IMR-90 (cell line): ENCODE measurements around the gene KRT72. TPM values are rescaled to one million over a fixed set of nuclear protein-coding genes. Genes with fewer than 3 reads are reported as not detected.

ENCODE experiments used
- ATAC-seq: fragments of 200-7000 bp; cut with Tn5 transposase; 2 replicates; pipeline ENCODE4 v1.9.1; 2020; ENCODE audit warnings: low read depth, mild to moderate bottlenecking, moderate library complexity
- BruUV-seq: library from RNA; stranded (reverse); fragments of 400-500 nt; replicated peaks from 2 replicates; lab custom pipeline; 2021; lab: Mats Ljungman, UMichigan
- CTCF ChIA-PET: fragments of 300-600 bp; formaldehyde crosslinking; extraction: SDS; loops from one replicate; lab custom pipeline; 2021; ENCODE audit warnings: antibody characterized with exemption; lab: Yijun Ruan, JAX
- POLR2A ChIA-PET: fragments of 300-600 bp; sonication (Branson Sonifier 250); formaldehyde crosslinking; loops from one replicate; lab custom pipeline; 2022; ENCODE audit warnings: antibody characterized with exemption; ENCODE audit not compliant: unreplicated experiment; lab: Charles Lee
- DNase-seq: peaks from one replicate; pipeline ENCODE4 v3.0.0; 2013
- H2AFZ ChIP-seq: replicated peaks from 2 replicates; pipeline ENCODE3; 2013; ENCODE audit warnings: low read length, mild to moderate bottlenecking; ENCODE audit not compliant: poor library complexity
- H2AK5ac ChIP-seq: 2 replicates; pipeline ENCODE4 v1.6.1; 2013; ENCODE audit warnings: low read depth, low read length, inconsistent platforms
- H2AK9ac ChIP-seq: replicated peaks from 2 replicates; pipeline ENCODE3; 2013; ENCODE audit warnings: mild to moderate bottlenecking, low read depth, low read length, moderate library complexity; ENCODE audit not compliant: poor library complexity
- H2BK120ac ChIP-seq: 2 replicates; pipeline ENCODE4 v1.6.1; 2013; ENCODE audit warnings: low read depth, low read length, inconsistent platforms
- H2BK15ac ChIP-seq: 3 replicates; pipeline ENCODE4 v1.6.1; 2013; ENCODE audit warnings: low read depth, low read length, inconsistent platforms
- H2BK20ac ChIP-seq: 2 replicates; pipeline ENCODE4 v1.6.1; 2013; ENCODE audit warnings: low read depth, mild to moderate bottlenecking, inconsistent platforms, low read length, moderate library complexity
- H2BK5ac ChIP-seq: 2 replicates; pipeline ENCODE4 v1.6.1; 2013; ENCODE audit warnings: mild to moderate bottlenecking, low read depth, low read length, inconsistent platforms; ENCODE audit not compliant: poor library complexity, severe bottlenecking
- H3K14ac ChIP-seq: replicated peaks from 2 replicates; pipeline ENCODE4 v1.6.1; 2013; ENCODE audit warnings: low read depth, low read length, inconsistent platforms
- H3K18ac ChIP-seq: 2 replicates; pipeline ENCODE4 v1.6.1; 2013; ENCODE audit warnings: low read depth, low read length, control low read depth
- H3K23ac ChIP-seq: 2 replicates; pipeline ENCODE4 v1.6.1; 2013; ENCODE audit warnings: low read depth, low read length, inconsistent platforms
- H3K27ac ChIP-seq: 2 replicates; pipeline ENCODE4 v1.5.1; 2013; ENCODE audit warnings: mild to moderate bottlenecking, control low read depth, low read length; ENCODE audit not compliant: insufficient read depth
- H3K27me3 ChIP-seq: 2 replicates; pipeline ENCODE4 v1.6.1; 2013; ENCODE audit warnings: low read length; ENCODE audit not compliant: control insufficient read depth, insufficient read depth
- H3K36me3 ChIP-seq: 2 replicates; pipeline ENCODE4 v1.6.1; 2013; ENCODE audit warnings: low read length, mixed read lengths; ENCODE audit not compliant: control insufficient read depth, insufficient read depth
- H3K4ac ChIP-seq: 2 replicates; pipeline ENCODE4 v1.6.1; 2013; ENCODE audit warnings: low read depth, low read length, inconsistent platforms
- H3K4me1 ChIP-seq: 2 replicates; pipeline ENCODE4 v1.6.1; 2013; ENCODE audit warnings: low read length, mixed read lengths; ENCODE audit not compliant: control insufficient read depth, insufficient read depth
- H3K4me2 ChIP-seq: 2 replicates; pipeline ENCODE4 v1.6.1; 2013; ENCODE audit warnings: low read depth, mild to moderate bottlenecking, control low read depth, low read length, moderate library complexity
- H3K4me3 ChIP-seq: 2 replicates; pipeline ENCODE4 v1.5.1; 2013; ENCODE audit warnings: low read depth, mild to moderate bottlenecking, control low read depth, low read length, moderate library complexity; ENCODE audit not compliant: insufficient read depth
- H3K56ac ChIP-seq: 2 replicates; pipeline ENCODE4 v1.6.1; 2013; ENCODE audit warnings: low read length, inconsistent platforms; ENCODE audit not compliant: insufficient read depth; ENCODE audit errors: extremely low read depth
- H3K79me1 ChIP-seq, 2 experiments: 2 replicates each; pipeline ENCODE4 v1.6.1; 2013; ENCODE audit warnings: low read length in 2 of 2, inconsistent platforms in 1 of 2, low read depth in 1 of 2
- H3K9ac ChIP-seq: 2 replicates; pipeline ENCODE4 v1.6.1; 2013; ENCODE audit warnings: low read depth, low read length, control low read depth
- H3K9me1 ChIP-seq: 2 replicates; pipeline ENCODE4 v1.6.1; 2013; ENCODE audit warnings: low read length, inconsistent platforms; ENCODE audit not compliant: insufficient read depth
- H3K9me3 ChIP-seq: 2 replicates; pipeline ENCODE4 v1.6.1; 2013; ENCODE audit warnings: low read length; ENCODE audit not compliant: control insufficient read depth, insufficient read depth
- H4K20me1 ChIP-seq: 2 replicates; pipeline ENCODE4 v1.6.1; 2013; ENCODE audit warnings: low read length, inconsistent platforms; ENCODE audit not compliant: insufficient read depth
- H4K5ac ChIP-seq: 2 replicates; pipeline ENCODE4 v1.6.1; 2013; ENCODE audit warnings: mild to moderate bottlenecking, low read depth, low read length, control low read depth
- H4K8ac ChIP-seq, 2 experiments: 2 replicates each; pipeline ENCODE4 v1.6.1; 2013; ENCODE audit warnings: low read depth in 2 of 2, low read length in 2 of 2, control low read depth in 1 of 2, inconsistent platforms in 1 of 2
- H4K91ac ChIP-seq: 2 replicates; pipeline ENCODE4 v1.6.1; 2013; ENCODE audit warnings: low read depth, low read length, inconsistent platforms; ENCODE audit not compliant: insufficient read depth
- MAZ ChIP-seq: IDR thresholded peaks from 2 replicates; pipeline ENCODE4 v1.6.1; 2012; ENCODE audit warnings: low read depth, mild to moderate bottlenecking, low read length, improper control_type of control experiment, moderate library complexity, borderline replicate concordance
- POLR2A ChIP-seq: IDR thresholded peaks from 2 replicates; pipeline ENCODE4 v1.6.1; 2012; ENCODE audit warnings: mild to moderate bottlenecking, low read depth, low read length
- USF2 ChIP-seq: fragments of 150-350 bp; IDR thresholded peaks from 2 replicates; pipeline ENCODE4 v1.6.1; 2017; ENCODE audit warnings: mild to moderate bottlenecking, antibody characterized with exemption, low read length, low read depth
- WGBS, 2 experiments: methylation state at CpG; one replicate each; pipeline versions ENCODE4 v1.1.5 to v1.1.7; 2013; ENCODE audit warnings: missing lambda C conversion rate in 2 of 2; ENCODE audit not compliant: insufficient read length in 1 of 2; ENCODE audit errors: extremely low coverage in 2 of 2; 5-methylcytosine and 5-hydroxymethylcytosine counted together
- dilution Hi-C: fragments of 300-500 bp; cut with HindIII; formaldehyde crosslinking; loops from one replicate; pipeline ENCODE4 v1.14.3; 2018; ENCODE audit warnings: low sequenced_read_pairs; ENCODE audit not compliant: unreplicated experiment
- in situ Hi-C: fragments of 300-500 bp; cut with MboI; formaldehyde crosslinking; loops from 3 replicates; pipeline ENCODE4 v1.14.3; 2019; ENCODE audit warnings: low sequenced_read_pairs, inconsistent platforms, mixed read lengths
- intact Hi-C: fragments of 100-400 bp; cut with micrococcal nuclease; formaldehyde crosslinking; loops from 2 replicates; pipeline ENCODE4 v1.10.0; 2022
- polyA plus RNA-seq, 3 experiments: library from polyadenylated mRNA; depleted of rRNA; stranded (reverse); fragments of >200 nt; gene quantifications; 2 replicates each; pipeline ENCODE4 v1.2.3, GENCODE V29; 2012; ENCODE audit warnings: low replicate concordance in 1 of 3
- total RNA-seq: library from RNA; depleted of rRNA; stranded (reverse); fragments of >200 nt; gene quantifications from 2 replicates; pipeline ENCODE4 v1.2.3, GENCODE V29; 2012
- TF ChIP-seq, protein P1 (sequence below): conservative IDR thresholded peaks from 2 replicates; pipeline ENCODE4 v1.5.1; 2012; ENCODE audit warnings: mild to moderate bottlenecking, low read depth, low read length, improper control_type of control experiment

KRT72 gene
- total and polyA plus RNA-seq, 2 of the 4 experiments (the other 2 are of a cell fraction): not detected

GRCh38 chr12:52613384-52614030, 12.2 kb upstream of the KRT72 start:
- dilution Hi-C loops: no loop called here
- CTCF ChIA-PET: no interaction called here

More at GRCh38 chr12:52613384-52614030, 12.2 kb upstream of the KRT72 start:
- H3K18ac ChIP-seq: no peak overlapping the region
- H3K27me3 ChIP-seq: peaks cover 37% of the 10 kb centered on the region
- TF ChIP-seq MAZ: no peak
- TF ChIP-seq, protein P1, sequence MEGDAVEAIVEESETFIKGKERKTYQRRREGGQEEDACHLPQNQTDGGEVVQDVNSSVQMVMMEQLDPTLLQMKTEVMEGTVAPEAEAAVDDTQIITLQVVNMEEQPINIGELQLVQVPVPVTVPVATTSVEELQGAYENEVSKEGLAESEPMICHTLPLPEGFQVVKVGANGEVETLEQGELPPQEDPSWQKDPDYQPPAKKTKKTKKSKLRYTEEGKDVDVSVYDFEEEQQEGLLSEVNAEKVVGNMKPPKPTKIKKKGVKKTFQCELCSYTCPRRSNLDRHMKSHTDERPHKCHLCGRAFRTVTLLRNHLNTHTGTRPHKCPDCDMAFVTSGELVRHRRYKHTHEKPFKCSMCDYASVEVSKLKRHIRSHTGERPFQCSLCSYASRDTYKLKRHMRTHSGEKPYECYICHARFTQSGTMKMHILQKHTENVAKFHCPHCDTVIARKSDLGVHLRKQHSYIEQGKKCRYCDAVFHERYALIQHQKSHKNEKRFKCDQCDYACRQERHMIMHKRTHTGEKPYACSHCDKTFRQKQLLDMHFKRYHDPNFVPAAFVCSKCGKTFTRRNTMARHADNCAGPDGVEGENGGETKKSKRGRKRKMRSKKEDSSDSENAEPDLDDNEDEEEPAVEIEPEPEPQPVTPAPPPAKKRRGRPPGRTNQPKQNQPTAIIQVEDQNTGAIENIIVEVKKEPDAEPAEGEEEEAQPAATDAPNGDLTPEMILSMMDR: no peak
- TF ChIP-seq POLR2A: no peak
- no peak for TF ChIP-seq USF2
- H3K27ac ChIP-seq: no peak overlapping the region
- H4K8ac ChIP-seq: no peak overlapping the region
- H2AK9ac ChIP-seq: no peak overlapping the region
- H3K9me3 ChIP-seq: no peaks in the 10 kb centered on the region
- H3K4me3 ChIP-seq: no peak overlapping the region
- H3K4ac ChIP-seq: no peak overlapping the region
- no TSS peak for BruUV-seq
- intact Hi-C loops (no loop called here), in situ Hi-C loops (no loop called here)
- H4K91ac ChIP-seq: no peak overlapping the region
- no peak overlapping the region for H3K4me2 ChIP-seq
- no peak overlapping the region for H2BK120ac ChIP-seq
- H3K23ac ChIP-seq: no peak overlapping the region
- no peaks in the 10 kb centered on the region for H3K79me1 ChIP-seq
- H4K5ac ChIP-seq: no peak overlapping the region
- no peak overlapping the region for H3K9ac ChIP-seq
- no peaks in the 10 kb centered on the region for H3K4me1 ChIP-seq
- no peaks in the 10 kb centered on the region for H3K36me3 ChIP-seq
- no peak overlapping the region for H2BK20ac ChIP-seq
- H3K56ac ChIP-seq: no peak overlapping the region
- H4K20me1 ChIP-seq: no peaks in the 10 kb centered on the region
- H3K9me1 ChIP-seq: no peaks in the 10 kb centered on the region
- H2AFZ ChIP-seq: no peak overlapping the region
- H2BK15ac ChIP-seq: no peak overlapping the region
- ATAC-seq (no peak), DNase-seq (no peak)
- no peak overlapping the region for H2BK5ac ChIP-seq
- no peak overlapping the region for H3K14ac ChIP-seq
- POLR2A ChIA-PET: no interaction called here
- whole genome bisulfite sequencing, 2 experiments: 81% methylated on average over 9 of the region's 9 CpGs; no CpG with 5 or more reads in 1 of the 2 experiments
- H2AK5ac ChIP-seq: no peak overlapping the region
